ENCODE data around the gene CA10.

The CA10 gene

GRCh38 chr17:52064791-52065211, 93.7 kb downstream of the CA10 start:
- Mint-ChIP-seq H3K36me3 (ENCODE audit: insufficient read depth) (no peaks in the 10 kb centered on the region), H3K27ac (no peak overlapping the region), H3K9me3 (peaks cover 11 to 18% of the 10 kb centered on the region in 2 donors), H3K4me3 (no peak overlapping the region), H3K27me3 (no peaks in the 10 kb centered on the region), H3K4me1 (ENCODE audit: low read depth in 2 of 2) (no peaks in the 10 kb centered on the region)
- DNase-seq (no peak), ATAC-seq (replicated peaks) (no peak)

- Mint-ChIP-seq H3K36me3 (ENCODE audit: insufficient read depth) (no peaks in the 10 kb centered on the region), H3K27ac (no peak overlapping the region), H3K4me3 (no peak overlapping the region), H3K27me3 (no peaks in the 10 kb centered on the region), H3K4me1 (ENCODE audit: low read depth in 2 of 2) (no peaks in the 10 kb centered on the region), H3K9me3 (peaks cover 6 to 8% of the 10 kb centered on the region in 2 donors)
- ATAC-seq (replicated peaks) (no peak), DNase-seq (no peak)
These were observed 109.0 kb downstream of the CA10 start for GRCh38 chr17:52049496-52049895.

GRCh38 chr17:52049051-52049450, 109.5 kb downstream of the CA10 start:
- Mint-ChIP-seq H3K9me3 (peaks cover 6 to 8% of the 10 kb centered on the region in 2 donors), H3K27me3 (no peaks in the 10 kb centered on the region), H3K4me3 (no peak overlapping the region), H3K36me3 (ENCODE audit: insufficient read depth) (no peaks in the 10 kb centered on the region), H3K27ac (no peak overlapping the region), H3K4me1 (ENCODE audit: low read depth in 2 of 2) (no peaks in the 10 kb centered on the region)
- ATAC-seq (replicated peaks) (no peak), DNase-seq (no peak)

GRCh38 chr17:52048137-52048898, 110.2 kb downstream of the CA10 start:
- DNase-seq (no peak), ATAC-seq (replicated peaks) (no peak)
- Mint-ChIP-seq H3K4me3 (no peak overlapping the region), H3K4me1 (ENCODE audit: low read depth in 2 of 2) (no peaks in the 10 kb centered on the region), H3K27me3 (no peaks in the 10 kb centered on the region), H3K9me3 (peaks cover 6 to 8% of the 10 kb centered on the region in 2 donors), H3K36me3 (ENCODE audit: insufficient read depth) (no peaks in the 10 kb centered on the region), H3K27ac (no peak overlapping the region)

GRCh38 chr17:52047086-52047485, 111.4 kb downstream of the CA10 start:
- Mint-ChIP-seq H3K4me1 (ENCODE audit: low read depth in 2 of 2) (no peaks in the 10 kb centered on the region), H3K36me3 (ENCODE audit: insufficient read depth) (no peaks in the 10 kb centered on the region), H3K27ac (no peak overlapping the region), H3K27me3 (no peaks in the 10 kb centered on the region), H3K4me3 (no peak overlapping the region), H3K9me3 (peaks cover 4 to 8% of the 10 kb centered on the region in 2 donors)
- ATAC-seq (replicated peaks) (no peak), DNase-seq (no peak)

GRCh38 chr17:52041123-52041617, 117.3 kb downstream of the CA10 start:
- DNase-seq = no peak
- H3K27ac Mint-ChIP-seq = no peak overlapping the region
- peaks cover 0 to 12% of the 10 kb centered on the region in 2 donors for H3K9me3 Mint-ChIP-seq
- H3K36me3 Mint-ChIP-seq (ENCODE audit: insufficient read depth) = no peaks in the 10 kb centered on the region
- H3K4me3 Mint-ChIP-seq = no peak overlapping the region
- no peaks in the 10 kb centered on the region for H3K4me1 Mint-ChIP-seq (ENCODE audit: low read depth in 2 of 2)
- no peaks in the 10 kb centered on the region for H3K27me3 Mint-ChIP-seq
- ATAC-seq (replicated peaks) = no peak

- Mint-ChIP-seq H3K4me1 (ENCODE audit: low read depth in 2 of 2) (no peaks in the 10 kb centered on the region), H3K4me3 (no peak overlapping the region), H3K27ac (no peak overlapping the region), H3K27me3 (no peaks in the 10 kb centered on the region), H3K9me3 (peaks cover 1 to 12% of the 10 kb centered on the region in 2 donors), H3K36me3 (ENCODE audit: insufficient read depth) (no peaks in the 10 kb centered on the region)
- DNase-seq (no peak), ATAC-seq (replicated peaks) (no peak)
These were observed 122.1 kb downstream of the CA10 start for GRCh38 chr17:52036416-52036815.

- Mint-ChIP-seq H3K36me3 (ENCODE audit: insufficient read depth) (no peaks in the 10 kb centered on the region), H3K4me3 (no peak overlapping the region), H3K4me1 (ENCODE audit: low read depth in 2 of 2) (no peaks in the 10 kb centered on the region), H3K27me3 (no peaks in the 10 kb centered on the region), H3K27ac (no peak overlapping the region), H3K9me3 (peaks cover 1 to 7% of the 10 kb centered on the region in 2 donors)
- no peak for ATAC-seq (replicated peaks)
- no peak for DNase-seq
These were observed 123.1 kb downstream of the CA10 start for GRCh38 chr17:52035336-52035915.

- Mint-ChIP-seq H3K4me3 (no peak overlapping the region), H3K27me3 (no peaks in the 10 kb centered on the region), H3K4me1 (ENCODE audit: low read depth in 2 of 2) (no peaks in the 10 kb centered on the region), H3K36me3 (ENCODE audit: insufficient read depth) (no peaks in the 10 kb centered on the region), H3K9me3 (peaks cover 1 to 5% of the 10 kb centered on the region in 2 donors), H3K27ac (no peak overlapping the region)
- no peak for DNase-seq
- no peak for ATAC-seq (replicated peaks)
These were observed 126.1 kb downstream of the CA10 start for GRCh38 chr17:52032454-52032853.

- no peaks in the 10 kb centered on the region for H3K4me1 Mint-ChIP-seq (ENCODE audit: low read depth in 2 of 2)
- no peak for DNase-seq
- no peaks in the 10 kb centered on the region for H3K36me3 Mint-ChIP-seq (ENCODE audit: insufficient read depth)
- H3K27ac Mint-ChIP-seq = no peak overlapping the region
- ATAC-seq (replicated peaks) = no peak
- peaks cover 0 to 1% of the 10 kb centered on the region in 2 donors for H3K9me3 Mint-ChIP-seq
- no peak overlapping the region for H3K4me3 Mint-ChIP-seq
- no peaks in the 10 kb centered on the region for H3K27me3 Mint-ChIP-seq
These were observed 128.5 kb downstream of the CA10 start for GRCh38 chr17:52030052-52030451.

- DNase-seq (no peak), ATAC-seq (replicated peaks) (no peak)
- H3K9me3 Mint-ChIP-seq = no peaks in the 10 kb centered on the region
- no peaks in the 10 kb centered on the region for H3K27me3 Mint-ChIP-seq
- H3K4me1 Mint-ChIP-seq (ENCODE audit: low read depth in 2 of 2) = no peaks in the 10 kb centered on the region
- H3K27ac Mint-ChIP-seq = no peak overlapping the region
- no peak overlapping the region for H3K4me3 Mint-ChIP-seq
- no peaks in the 10 kb centered on the region for H3K36me3 Mint-ChIP-seq (ENCODE audit: insufficient read depth)
These were observed 130.8 kb downstream of the CA10 start for GRCh38 chr17:52027620-52028295.

GRCh38 chr17:52027081-52027480, 131.4 kb downstream of the CA10 start:
- no peak overlapping the region for H3K27ac Mint-ChIP-seq
- ATAC-seq (replicated peaks) = no peak

GRCh38 chr17:52026075-52026474, 132.4 kb downstream of the CA10 start:
- ATAC-seq (replicated peaks) = no peak
- no peak overlapping the region for H3K4me3 Mint-ChIP-seq
- H3K36me3 Mint-ChIP-seq (ENCODE audit: insufficient read depth) = no peaks in the 10 kb centered on the region
- H3K27ac Mint-ChIP-seq = no peak overlapping the region
- no peaks in the 10 kb centered on the region for H3K4me1 Mint-ChIP-seq (ENCODE audit: low read depth in 2 of 2)
- H3K9me3 Mint-ChIP-seq = no peaks in the 10 kb centered on the region
- no peak for DNase-seq
- H3K27me3 Mint-ChIP-seq = no peaks in the 10 kb centered on the region

More at GRCh38 chr17:52027081-52027480, 131.4 kb downstream of the CA10 start:
- no peaks in the 10 kb centered on the region for H3K27me3 Mint-ChIP-seq
- H3K4me3 Mint-ChIP-seq = no peak overlapping the region
- H3K36me3 Mint-ChIP-seq (ENCODE audit: insufficient read depth) = no peaks in the 10 kb centered on the region
- DNase-seq = no peak
- no peaks in the 10 kb centered on the region for H3K9me3 Mint-ChIP-seq
- H3K4me1 Mint-ChIP-seq (ENCODE audit: low read depth in 2 of 2) = no peaks in the 10 kb centered on the region

- no peak for ATAC-seq (replicated peaks)
- H3K27ac Mint-ChIP-seq = no peak overlapping the region
These were observed 133.3 kb downstream of the CA10 start for GRCh38 chr17:52025236-52025635.

More at GRCh38 chr17:52025236-52025635, 133.3 kb downstream of the CA10 start:
- Mint-ChIP-seq H3K36me3 (ENCODE audit: insufficient read depth) (no peaks in the 10 kb centered on the region), H3K4me3 (no peak overlapping the region), H3K4me1 (ENCODE audit: low read depth in 2 of 2) (no peaks in the 10 kb centered on the region), H3K27me3 (no peaks in the 10 kb centered on the region), H3K9me3 (no peaks in the 10 kb centered on the region)
- no peak for DNase-seq
